SK-MEL-5 (cell line): ENCODE results near the gene JSRP1. TPM values are rescaled to one million over a fixed set of nuclear protein-coding genes. Genes with fewer than 3 reads are reported as not detected.

Experiments
- DNase-seq: peaks from one replicate; pipeline ENCODE4 v3.0.0-alpha.2; 2016; ENCODE audit warnings: low read depth, low spot score
- in situ Hi-C: cut with HindIII; loops from 2 replicates; pipeline ENCODE4 v1.10.0; 2016; ENCODE audit warnings: low sequenced_read_pairs, high pct_unique_total_duplicates, low pct_unique_long_range_greater_than_20kb
- total RNA-seq: library from RNA; depleted of rRNA; stranded (reverse); fragments of >200 nt; shearing (Covaris generic); gene quantifications from 2 replicates; pipeline ENCODE4 v1.2.3, GENCODE V29; 2014

JSRP1 gene
- total RNA-seq, 1 experiment from 2014 or later: 0.29 TPM

DNA sequence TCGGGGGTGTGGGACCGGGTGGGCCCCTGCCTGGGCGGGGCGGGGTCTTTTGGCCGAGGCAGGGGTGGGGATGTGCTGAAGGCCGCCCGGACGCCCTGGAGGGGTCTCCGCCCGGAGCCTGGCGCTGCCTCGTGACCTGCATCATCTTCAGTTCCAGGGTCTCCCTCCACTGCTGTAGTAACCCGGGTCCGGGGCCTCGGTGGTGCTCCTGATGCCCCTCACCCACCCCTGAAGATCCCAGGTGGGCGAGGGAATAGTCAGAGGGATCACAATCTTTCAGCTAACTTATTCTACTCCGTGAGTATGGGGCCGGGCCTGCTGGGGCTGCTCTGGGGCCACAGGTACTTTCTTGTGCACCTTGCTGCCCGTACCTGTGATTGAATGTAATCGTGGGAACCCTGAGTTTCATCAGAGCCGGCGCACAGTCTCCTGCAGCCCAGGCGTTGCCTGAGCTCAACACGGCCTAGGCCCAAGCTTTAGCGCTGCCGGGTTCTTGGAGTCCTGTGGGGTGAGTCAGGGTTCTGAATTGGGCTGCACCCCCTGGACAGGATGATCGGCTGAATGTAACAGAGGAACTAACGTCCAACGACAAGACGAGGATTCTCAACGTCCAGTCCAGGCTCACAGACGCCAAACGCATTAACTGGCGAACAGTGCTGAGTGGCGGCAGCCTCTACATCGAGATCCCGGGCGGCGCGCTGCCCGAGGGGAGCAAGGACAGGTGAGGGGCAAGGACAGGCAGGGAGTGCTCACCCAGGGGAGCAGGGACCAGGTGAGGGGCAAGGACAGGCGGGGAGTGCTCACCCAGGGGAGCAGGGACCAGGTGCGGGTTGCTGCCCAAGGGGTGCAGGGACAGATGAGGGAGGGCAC is 15.3 kb upstream of the JSRP1 start:
- peak; percentile 17 for DNase-seq
- in situ Hi-C loops: no loop called here

DNA sequence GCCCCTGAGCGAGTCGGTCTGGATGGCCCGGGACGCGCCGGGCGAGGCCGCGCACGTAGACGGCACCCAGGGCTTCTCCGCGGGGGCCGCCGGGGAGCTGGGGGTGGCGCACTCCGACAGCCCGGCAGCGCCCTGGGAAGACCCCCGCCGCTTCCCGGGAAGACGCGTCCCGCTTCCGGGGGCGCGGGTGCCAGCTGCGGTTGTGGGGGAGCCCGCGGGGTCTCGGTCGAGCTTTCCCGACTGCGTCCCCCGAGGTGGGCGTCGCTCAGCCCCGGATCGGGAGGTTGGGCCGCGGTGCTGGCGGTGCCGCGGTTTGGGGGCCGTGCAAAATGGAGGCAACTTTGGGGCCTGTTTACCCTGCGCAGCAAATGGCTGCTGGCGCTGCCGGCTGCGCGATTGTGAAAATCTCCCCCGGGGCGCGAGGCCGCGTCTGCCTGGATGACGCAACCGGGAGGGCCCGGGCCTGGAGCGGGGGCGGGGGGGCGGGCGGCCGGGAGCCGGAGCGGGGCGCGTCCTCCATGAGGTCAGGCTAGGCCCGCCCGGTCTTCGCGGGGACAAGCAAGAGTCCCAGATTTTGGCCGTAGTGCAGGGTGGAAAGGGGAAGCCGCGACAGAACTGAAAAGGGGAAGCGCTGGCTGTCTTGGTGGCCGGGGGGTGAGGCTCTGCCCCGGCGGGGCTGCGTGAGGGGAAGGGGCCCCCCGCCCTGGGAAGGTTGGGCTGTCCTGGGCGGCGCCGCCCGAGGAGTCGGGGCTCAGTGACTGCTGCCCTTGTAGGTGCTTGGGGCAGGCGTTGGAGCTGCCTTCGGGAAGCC is 14.4 kb upstream of the JSRP1 start:
- in situ Hi-C loops: no loop called here
- peak; percentile 44 for DNase-seq

DNA sequence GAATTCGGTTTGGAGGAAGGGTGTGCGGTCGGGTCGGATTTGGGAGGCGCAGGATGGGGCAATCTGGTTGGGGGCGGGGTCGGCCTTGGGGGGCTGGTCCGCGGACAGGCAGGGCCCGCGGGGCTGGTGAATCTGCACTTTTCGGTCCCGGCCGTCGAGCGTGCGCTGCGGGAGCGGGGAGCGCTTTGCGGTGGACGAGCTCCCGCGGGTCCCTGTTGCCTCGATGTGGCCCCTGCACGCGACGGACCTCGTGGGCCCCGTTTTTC is 13.9 kb upstream of the JSRP1 start:
- in situ Hi-C loops: no loop called here
- no peak for DNase-seq

GRCh38 chr19:2269244-2270156 is 13.3 kb upstream of the JSRP1 start:
- in situ Hi-C loops: no loop called here
- peak; percentile 93 for DNase-seq

DNA sequence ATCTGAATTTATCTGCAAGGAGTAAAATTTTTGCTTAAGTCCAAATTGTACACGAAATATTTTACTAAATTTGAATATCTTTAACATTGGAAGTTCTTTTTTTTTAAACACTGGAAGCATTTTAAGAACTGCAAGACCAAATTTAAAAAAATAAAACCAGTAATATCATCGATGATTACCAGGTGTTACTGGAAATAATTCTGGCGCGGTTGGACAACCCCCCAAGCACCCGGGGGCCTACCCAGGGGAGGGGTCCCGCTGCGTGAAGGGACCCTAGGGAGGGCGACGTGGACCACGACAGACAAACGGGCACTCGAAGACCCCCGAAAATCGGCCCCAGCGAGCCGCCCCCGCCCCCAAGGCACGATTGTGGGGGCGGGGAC is 12.6 kb upstream of the JSRP1 start:
- in situ Hi-C loops: no loop called here
- DNase-seq: no peak

DNA sequence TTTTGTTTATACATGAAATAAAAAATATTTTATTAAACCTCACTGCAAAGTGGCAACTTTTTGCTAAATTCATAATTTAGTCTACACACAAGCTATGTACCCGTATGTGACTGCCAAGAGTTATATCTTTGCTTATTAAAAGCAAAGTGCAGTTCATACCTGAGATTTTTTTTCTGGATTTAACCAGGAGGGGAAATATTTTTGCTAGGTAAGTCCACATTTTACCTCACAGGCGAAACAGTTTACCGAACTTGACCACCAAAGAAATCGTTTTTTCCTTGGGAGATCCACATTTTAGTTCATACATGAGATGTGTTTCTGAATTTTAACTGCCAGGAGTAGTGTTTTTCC is 12.2 kb upstream of the JSRP1 start:
- DNase-seq: no peak
- in situ Hi-C loops: no loop called here

DNA sequence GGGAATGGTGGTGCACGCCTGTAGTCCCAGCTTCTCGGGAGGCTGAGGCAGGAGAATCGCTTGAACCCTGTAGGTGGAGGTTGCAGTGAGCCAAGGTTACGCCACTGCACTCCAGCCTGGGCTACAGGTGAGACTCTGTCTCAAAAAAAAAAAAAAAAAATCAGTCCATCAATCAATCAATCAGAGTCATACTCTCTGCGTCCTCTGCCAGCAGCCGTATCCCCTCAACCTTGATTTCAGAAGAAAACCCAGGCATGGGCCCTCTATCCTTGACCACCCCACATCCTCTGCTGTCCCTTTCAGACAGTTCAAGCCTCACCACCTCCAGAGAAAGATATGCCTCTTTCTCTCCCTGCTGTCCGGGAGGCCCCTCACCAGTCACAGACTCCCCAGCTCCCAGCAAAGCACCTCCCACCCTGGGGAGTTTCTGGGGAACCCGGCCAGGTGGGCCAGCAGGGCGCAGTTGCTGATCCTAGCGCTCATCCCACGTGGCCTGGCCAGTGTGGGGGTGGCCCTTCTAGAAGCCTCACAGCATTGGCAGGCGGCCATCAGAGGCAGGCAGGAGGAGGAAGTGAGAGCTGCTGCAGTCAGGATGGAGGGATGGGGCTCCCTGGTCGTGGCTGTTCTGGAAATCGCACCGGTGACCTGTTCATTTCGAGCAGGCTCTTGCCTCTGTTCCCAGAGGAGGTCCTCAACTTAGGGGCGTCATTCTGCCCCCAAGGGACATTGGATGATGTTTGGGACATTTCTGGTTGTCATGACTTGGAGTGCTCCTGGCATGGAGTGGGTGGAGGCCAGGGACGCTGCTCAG is 10.2 kb upstream of the JSRP1 start:
- in situ Hi-C loops: no loop called here
- no peak for DNase-seq

DNA sequence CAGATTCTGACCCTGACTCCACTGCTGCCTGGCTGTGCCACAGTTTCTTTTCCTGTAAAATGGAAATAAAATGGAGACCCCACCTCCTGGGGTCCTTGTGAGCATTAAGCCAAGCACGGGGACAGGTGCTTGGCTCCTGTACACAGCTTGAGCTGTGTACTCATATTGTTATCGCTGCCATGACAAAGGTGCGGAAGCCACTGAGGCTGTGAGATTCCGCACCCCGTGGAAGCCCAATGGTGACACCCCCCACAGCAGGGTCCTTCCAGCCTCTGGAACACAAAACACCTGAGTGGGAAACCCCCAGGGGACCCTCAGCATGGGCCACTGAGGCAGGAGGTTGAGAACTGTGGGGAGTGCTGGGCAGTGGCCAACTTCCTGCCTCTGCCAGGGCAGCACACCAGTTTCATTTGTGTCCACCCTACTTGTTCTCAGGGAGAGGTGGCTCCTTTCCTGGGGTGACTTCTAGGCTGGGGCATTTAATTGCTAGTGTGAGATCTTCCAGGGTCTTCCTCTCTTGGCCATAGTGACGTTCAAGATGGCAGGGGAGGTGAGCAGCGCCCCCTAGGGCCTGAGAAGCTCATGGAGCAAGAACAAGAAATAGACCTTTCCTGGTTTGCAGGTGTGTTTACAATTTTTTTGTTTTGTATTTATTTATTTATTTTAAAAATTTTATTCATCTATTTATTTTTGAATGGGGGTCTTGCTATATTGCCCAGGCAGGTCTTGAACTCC is 5.4 kb upstream of the JSRP1 start:
- in situ Hi-C loops: no loop called here
- peak; percentile 57 for DNase-seq

DNA sequence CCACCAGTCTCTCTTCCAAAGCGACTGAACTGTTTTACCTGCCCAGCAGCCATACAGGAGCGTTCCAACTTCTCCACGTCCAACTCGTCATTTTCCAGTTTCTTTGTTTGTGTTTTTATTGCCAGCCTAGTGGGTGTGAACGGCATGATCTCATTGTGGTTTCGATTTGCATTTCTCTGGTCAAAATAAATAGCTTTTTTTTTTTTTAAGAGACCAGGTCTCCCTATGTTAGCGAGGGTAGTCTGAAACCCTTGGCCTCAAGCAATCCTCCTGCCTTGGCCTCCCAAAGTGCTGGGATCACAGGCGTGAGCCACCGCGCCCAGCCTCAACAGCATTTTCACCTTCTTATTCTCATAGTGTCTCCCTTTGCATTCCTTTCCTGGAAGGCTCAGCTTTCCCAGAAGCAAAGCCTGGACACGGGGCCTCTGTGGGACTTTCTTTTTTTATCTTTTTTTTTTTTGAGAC is 4.2 kb upstream of the JSRP1 start:
- DNase-seq: no peak
- in situ Hi-C loops: no loop called here

DNA sequence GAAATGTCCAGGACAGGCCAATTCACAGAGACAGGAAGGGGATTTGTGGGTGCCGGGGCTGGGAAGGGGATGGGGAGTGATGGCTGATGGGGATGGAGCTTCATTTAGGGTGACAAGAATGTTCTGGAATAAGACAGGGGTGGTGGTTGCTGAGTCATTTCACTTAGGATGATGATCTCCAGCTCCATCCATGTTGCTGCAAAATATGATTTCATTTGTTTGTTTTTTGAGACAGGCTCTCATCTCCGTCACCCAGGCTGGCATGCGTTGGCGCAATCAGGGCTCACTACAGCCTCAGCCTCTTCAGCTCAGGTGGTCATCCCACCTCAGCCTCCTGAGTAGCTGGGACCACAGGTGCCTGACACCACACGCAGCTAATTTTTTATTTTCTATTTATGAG is 3.1 kb upstream of the JSRP1 start:
- in situ Hi-C loops: no loop called here
- DNase-seq: no peak

DNA sequence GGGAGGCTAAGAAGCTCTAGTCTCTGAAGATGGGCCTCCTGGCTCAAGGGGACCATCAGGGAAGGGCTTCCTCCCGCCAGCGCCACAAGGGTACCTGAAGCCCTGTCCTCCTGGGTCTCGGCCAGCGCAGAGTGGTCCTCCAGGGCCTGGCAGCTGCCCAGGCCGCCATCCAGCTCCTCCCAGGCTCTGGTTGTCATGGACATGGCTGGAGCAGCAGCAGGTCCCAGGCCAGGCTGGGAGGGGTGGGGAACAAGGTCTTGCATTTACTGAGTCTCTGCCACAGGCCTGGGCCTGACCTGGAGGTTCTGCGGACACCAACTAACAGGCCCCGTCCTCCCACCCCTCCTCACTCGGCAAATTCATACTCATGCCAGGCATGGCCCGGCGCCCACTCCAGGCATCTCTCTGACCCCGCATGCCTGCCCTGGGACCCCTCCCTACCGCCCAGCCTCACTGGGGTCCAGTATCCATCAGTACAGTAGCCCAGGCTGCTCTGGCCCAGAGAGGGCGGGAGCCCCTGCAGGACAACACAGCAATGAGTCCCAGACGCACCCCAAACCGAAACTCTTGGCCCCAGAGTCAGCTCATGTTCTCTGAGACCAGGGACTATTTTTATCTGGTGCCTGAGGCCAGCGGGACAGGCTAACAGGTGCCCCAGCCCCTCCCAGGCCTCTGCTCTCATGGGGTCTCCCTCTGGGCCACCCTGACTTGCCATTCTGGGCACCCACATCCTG is 938 bp downstream of the JSRP1 start:
- in situ Hi-C loops: no loop called here
- DNase-seq: no peak

- in situ Hi-C loops: no loop called here
- DNase-seq: peak; percentile 45
Observed at GRCh38 chr19:2254064-2254872, 1.9 kb downstream of the JSRP1 start.

DNA sequence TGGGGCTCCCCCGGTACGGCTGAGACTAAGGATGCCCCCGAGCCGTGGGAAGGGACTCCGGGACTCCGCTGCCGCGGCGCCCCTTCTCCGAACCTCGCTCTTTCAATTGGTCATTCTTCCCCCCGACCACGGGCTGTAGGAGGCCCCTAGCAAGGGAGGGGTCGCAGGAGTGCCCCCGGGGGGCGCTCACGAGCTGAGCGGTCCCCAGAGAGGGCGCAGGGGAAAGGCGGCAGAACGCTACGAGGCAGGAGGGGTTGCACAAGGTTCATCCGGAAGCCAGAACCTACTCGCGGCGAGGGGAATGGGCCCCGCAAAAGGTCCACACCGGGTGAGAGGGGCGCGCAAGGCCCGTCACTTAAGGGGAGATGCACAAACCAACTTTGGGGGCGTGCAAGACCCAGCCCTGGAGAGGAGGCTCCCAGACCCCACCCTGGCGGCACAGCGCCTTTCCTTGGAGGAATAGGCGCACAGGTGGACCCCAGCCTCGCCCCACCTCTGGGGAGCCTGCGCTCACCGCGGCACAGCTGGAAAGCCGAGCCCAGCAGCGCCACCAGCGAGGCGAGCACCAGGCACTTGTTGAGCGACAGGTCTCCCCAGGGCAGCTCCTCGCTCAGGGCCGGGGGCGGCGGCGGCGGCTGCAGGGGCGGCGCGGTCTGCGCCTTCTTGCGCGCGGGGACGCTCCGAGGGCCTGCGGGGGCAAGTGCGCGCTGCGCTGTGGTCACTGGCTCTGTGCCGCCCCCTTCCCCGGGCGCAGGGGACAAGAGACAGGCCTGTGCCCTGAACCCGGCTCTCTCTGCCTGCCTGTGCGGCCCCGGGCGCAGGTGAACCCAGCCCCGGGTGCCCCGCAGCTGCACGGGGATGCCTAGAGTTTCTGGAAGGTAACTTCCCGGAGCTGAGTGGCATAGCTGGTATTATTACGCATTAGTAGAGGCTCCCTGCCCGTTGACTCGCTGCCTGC is 2.8 kb downstream of the JSRP1 start:
- DNase-seq: no peak
- in situ Hi-C loops: no loop called here

- in situ Hi-C loops: no loop called here
- DNase-seq: no peak
Observed at GRCh38 chr19:2252797-2253105, 3.5 kb downstream of the JSRP1 start.
